SK-N-SH treated with all-trans-retinoic acid at 6 μM for 48 hours (cell line): Measurements from ENCODE around the gene TRIOBP.

Source experiments
- ATAC-seq: fragments of 200-7000 bp; cut with Tn5 transposase; 3 replicates; pipeline ENCODE4 v1.9.1; 2020; ENCODE audit warnings: mild to moderate bottlenecking, moderate library complexity
- ESRRG ChIP-seq: fragments of 250-450 bp; sonication (Bioruptor Pico); IDR thresholded peaks from 2 replicates; pipeline ENCODE4 v1.6.1; 2021; ENCODE audit warnings: mild to moderate bottlenecking
- GLIS3 ChIP-seq: fragments of 250-450 bp; sonication (Bioruptor Pico); IDR thresholded peaks from 2 replicates; pipeline ENCODE4 v1.5.0; 2020; ENCODE audit warnings: mild to moderate bottlenecking, moderate library complexity
- OSR1 ChIP-seq: fragments of 250-450 bp; sonication (Bioruptor Pico); IDR thresholded peaks from 2 replicates; pipeline ENCODE4 v1.8.0; 2022; ENCODE audit warnings: moderate library complexity, mild to moderate bottlenecking, inconsistent platforms
- PATZ1 ChIP-seq: fragments of 250-450 bp; sonication (Bioruptor Pico); IDR thresholded peaks from 2 replicates; pipeline ENCODE4 v1.8.0; 2020; ENCODE audit warnings: mild to moderate bottlenecking, moderate library complexity, borderline replicate concordance
- RARB ChIP-seq: fragments of 250-450 bp; sonication (Bioruptor Pico); IDR thresholded peaks from 2 replicates; pipeline ENCODE4 v1.8.0; 2021; ENCODE audit warnings: mild to moderate bottlenecking, moderate library complexity
- SNAI2 ChIP-seq: fragments of 250-450 bp; sonication (Bioruptor Pico); IDR thresholded peaks from 2 replicates; pipeline ENCODE4 v1.5.0; 2020; ENCODE audit warnings: mild to moderate bottlenecking, moderate library complexity
- ZFP3 ChIP-seq: fragments of 250-450 bp; sonication (Bioruptor Pico); IDR thresholded peaks from 2 replicates; pipeline ENCODE4 v1.5.0; 2020; ENCODE audit warnings: mild to moderate bottlenecking, moderate library complexity
- ZFP30 ChIP-seq: fragments of 450-650 bp; formaldehyde crosslinking; IDR thresholded peaks from 2 replicates; pipeline ENCODE4 v1.5.0; 2022; ENCODE audit warnings: mild to moderate bottlenecking, moderate library complexity
- ZNF565 ChIP-seq: fragments of 450-650 bp; formaldehyde crosslinking; conservative IDR thresholded peaks from 2 replicates; pipeline ENCODE4 v1.5.0; 2020; ENCODE audit warnings: low read depth, mild to moderate bottlenecking, moderate library complexity
- ZNF8 ChIP-seq: fragments of 450-650 bp; formaldehyde crosslinking; IDR thresholded peaks from 2 replicates; pipeline ENCODE4 v1.5.0; 2020; ENCODE audit warnings: mild to moderate bottlenecking, moderate library complexity

Gene TRIOBP

GRCh38 chr22:37824674-37825641 is 128.1 kb downstream of the TRIOBP start:
- ATAC-seq = no peak

More at GRCh38 chr22:37824674-37825641, 128.1 kb downstream of the TRIOBP start:
- TF ChIP-seq ZNF8 (CRISPR knock-in tag) (no peak), ZFP3 (CRISPR knock-in tag) (no peak), SNAI2 (CRISPR knock-in tag) (no peak), RARB (CRISPR knock-in tag) (no peak), ESRRG (no peak), PATZ1 (CRISPR knock-in tag) (no peak), GLIS3 (no peak), OSR1 (no peak), ZFP30 (CRISPR knock-in tag) (no peak), ZNF565 (CRISPR knock-in tag) (no peak)
